DMS153 treated with DMSO at 0.1 percent for 48 hours (cell line): ENCODE measurements around the gene DAPL1.
A peak's percentile ranks its signal among the peaks of the same experiment; 100 is the strongest.

ENCODE experiments used
- DNase-seq: peaks from one replicate; lab custom pipeline; 2025; ENCODE audit not compliant: unreplicated experiment; lab: John Stamatoyannopoulos, UW

DAPL1 gene, protein sequence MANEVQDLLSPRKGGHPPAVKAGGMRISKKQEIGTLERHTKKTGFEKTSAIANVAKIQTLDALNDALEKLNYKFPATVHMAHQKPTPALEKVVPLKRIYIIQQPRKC

DNA sequence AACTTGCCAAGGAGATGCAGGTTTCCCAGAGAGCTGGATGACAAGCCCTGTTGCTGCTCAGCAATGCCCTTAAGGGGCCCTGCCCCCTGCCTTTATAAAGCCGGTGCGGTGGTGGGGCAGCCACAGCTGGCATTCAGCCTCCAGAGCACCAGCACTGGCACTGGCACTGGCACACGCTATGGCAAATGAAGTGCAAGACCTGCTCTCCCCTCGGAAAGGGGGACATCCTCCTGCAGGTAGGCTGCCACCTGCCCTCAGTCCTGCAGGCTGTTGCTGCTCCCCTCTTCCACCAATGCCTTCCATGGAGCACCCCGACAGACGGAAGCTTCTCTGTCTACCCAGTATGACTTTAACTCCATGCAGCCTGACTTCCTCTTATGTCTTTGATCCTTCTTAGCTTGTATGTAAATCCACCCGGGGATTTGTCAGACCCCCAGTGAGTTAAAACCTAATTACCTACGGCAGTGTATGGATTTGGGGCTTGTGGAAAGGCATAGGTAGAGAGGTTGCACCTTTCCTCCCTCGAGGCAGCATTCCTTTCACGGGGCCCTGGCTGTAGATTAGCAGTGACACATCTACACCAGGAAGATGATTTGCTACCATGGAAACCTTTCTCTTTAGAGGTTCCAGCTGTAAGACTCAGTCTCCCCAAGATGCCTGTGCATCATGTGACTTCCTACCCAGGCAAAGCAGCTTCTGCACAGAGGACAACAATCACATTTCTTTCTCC lies at the start of gene DAPL1:
Gene DAPL1 (plus strand): TSS at position 123 of the 730 bp plus-strand sequence. CDS start 56 bp downstream, at position 179.
- DNase-seq = peak; percentile 43

DNA sequence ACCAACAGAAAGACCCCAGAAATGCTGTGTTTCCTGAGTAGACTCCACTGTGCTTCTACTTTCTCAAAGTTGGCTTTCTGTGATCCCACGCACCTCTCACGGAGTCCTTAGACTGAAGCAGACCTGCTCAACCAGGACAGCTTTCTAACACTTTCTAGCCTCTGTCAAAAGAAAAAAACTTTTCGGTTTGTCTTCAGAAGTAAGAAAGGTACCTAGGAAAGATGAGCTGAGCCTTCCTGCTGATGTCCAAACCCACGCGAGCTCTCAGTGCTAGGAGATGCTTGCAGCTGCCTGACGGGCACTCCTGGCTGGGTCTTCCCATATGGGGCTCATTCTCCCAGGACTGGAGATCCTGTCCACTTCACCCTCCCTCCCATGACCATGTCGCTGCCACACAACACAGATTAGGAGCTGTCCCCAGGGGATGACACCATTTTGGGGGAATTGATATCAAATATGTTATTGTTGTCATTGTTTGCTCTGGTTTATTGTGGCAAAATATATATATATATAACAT lies 49.2 kb upstream of the DAPL1 start:
- DNase-seq = no peak

DNA sequence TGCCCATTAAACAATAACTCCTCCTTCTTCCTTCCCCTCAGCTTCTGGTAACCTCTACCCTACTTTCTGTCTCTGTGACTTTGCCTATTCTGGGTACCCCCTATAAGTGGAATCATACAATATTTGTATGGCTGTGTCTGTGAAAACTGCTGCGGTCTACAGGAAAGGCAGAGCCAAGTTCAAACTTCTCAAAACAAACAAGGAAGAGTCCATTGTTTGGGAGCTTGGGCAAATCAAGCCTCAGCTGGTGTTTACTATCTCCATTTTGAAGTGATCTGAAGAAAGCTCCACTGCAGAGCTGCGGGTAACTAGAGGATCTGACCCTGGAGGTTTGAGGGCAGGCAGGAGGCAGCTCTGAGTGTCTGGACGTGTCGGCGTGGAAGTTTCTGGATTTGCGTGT lies 48.6 kb upstream of the DAPL1 start:
- DNase-seq = no peak

DNA sequence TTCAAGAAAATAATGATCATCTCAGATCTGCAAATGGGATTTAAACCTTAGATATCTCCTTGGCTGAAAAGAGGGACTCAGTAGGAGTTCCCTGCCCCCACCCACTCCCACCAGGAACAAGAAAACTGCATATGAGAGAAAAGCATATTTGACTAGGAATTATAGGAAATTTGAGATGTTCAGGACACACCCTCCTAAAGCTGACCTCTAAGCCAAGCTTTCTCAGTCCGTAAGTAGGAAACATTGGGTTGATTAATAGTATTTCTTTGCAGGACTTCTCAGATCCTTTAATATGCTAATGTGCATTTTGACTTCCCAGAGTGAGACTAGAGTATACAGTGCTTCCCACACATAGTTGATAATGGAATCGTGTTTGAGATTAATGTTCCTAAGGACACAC lies 47.8 kb upstream of the DAPL1 start:
- no peak for DNase-seq

DNA sequence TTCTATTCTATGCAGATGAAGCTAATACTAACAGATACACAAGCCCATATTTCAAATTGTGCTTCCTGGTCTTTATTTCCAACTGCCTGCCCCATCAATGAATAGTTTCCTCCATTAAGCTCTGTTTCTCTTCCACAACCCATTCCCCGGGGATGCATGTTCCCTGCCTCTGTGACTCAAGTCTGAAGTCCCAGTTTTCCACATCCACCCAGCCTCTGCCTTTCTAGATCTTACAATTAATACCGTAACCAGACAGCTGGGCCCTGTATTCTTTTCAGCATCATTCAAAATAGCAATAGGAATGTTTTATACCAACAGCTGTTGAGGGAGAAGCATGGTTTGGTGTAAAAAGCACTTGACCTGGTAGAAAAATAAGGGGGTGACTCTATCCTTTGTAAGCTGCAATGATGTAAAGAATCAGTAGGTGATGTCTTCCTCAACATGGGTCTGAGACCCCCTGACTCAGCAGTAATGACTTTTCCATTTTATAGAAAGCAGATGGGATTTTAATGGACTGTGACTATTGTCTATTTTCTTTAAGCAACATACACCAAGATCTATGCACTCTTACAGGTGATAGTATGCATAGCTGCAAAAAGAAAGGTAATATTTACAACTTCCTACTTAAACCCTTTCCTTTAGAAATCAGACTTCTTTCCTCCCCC lies 46.1 kb upstream of the DAPL1 start:
- no peak for DNase-seq

DNA sequence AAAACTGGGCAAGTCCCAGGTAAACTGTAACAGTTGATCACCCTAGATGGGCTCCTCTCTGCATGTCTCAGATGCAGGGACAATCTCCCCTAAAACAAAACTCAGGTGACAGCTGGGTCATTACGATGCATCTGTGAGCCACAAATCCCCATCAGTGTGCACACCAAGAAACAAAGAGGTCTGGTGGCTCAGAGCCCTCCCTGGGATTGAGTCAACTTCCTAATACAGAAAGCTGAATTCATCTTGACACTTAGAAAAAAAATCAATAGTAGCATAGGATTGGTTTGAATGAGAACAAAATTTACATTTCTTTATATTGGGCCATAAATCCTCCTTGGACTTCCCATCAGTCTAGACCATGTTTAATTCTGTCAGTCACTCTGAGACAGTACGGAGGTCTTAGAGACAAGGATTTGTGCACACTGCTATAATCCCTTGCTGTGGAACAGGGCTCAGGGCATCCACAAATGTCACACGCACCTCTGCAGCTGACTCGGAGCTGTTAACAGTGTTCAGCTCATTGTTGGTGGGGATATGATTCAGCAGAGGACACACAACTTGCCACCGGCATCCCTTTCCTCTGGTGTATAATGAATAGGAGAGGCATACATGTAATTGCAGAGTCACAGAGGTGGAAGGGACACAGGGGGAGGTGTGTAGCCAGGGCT lies 44.5 kb upstream of the DAPL1 start:
- no peak for DNase-seq

DNA sequence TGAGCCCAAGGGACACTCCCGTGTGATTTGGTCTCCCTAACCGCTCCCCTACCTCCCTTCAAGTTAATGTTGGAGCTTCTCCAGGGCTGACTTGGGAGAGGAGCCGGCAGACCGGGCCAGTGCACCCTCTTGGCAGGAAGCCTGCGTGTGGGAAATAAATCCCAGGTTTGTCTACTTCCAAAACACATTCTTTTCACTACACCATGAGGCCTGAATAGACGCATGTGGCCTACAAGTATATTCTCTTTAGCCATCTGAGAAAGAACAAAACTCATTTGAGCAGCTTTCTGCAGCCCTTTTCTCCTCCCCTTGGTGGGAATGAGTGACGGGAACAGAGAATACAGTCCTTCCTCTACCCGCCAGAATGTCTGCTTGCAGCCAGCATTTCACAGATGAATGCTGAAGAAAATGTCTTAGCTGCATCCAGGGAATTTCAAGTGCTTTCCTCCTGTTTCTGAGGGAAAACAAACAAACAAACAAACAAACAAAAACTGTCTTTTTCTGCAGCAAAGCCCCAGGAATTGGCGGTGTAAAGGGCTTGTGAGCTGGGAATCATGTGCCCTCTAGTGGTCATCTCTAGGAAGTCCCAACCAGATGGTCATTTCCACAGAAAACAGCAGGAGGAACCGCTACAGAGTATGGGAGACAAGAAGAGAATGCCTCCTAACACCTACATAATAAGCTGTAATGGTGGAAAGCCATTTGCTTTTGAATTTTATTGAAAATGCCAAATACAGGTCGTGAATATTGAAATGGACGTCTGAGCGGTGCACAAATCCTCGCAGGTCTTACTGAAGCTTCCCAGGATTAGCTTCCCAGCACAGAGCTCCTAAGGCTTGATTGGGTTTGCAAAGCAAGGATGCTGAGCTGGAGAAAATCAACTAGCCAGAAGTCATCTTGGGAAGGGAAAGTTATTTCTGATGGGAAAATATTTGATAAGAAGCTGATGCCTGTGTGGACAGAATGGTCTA lies 41.2 kb upstream of the DAPL1 start:
- peak; percentile 48 for DNase-seq

DNA sequence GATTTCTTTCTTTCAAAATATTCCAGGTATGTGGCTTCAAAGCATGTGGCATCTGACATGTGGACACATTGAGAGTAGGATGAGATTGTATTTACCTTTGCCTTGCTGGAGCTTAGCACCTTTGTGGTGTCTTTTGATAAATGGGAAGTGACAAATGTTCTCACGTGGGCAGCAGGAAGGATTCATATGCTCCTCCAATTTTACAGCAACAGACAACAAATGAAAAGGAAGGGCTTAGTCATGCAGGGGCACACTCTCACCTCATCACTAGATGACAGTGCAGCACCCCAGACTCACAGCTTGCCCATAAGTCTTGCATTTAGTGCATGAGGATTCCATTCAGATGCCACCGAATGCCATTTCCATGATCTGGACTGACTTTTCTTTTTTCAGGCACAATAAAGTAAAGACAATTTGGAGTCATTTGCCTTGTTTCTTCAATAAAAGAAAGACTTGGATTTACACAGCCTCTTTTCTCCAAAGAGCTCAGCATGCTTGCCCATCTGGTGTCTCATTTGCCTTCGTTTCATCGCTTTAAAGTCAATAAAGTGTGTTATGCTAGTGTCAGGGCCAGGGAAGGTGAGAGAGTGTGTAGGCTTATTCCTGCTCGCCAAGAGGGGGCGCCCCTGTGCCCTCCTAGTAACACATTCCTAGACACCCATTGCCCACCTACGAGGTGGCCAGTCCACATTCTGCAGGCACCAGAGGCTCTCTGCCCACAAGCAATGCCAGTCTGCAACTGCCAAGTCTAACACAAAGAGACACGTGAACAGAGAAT lies 39.6 kb upstream of the DAPL1 start:
- no peak for DNase-seq

DNA sequence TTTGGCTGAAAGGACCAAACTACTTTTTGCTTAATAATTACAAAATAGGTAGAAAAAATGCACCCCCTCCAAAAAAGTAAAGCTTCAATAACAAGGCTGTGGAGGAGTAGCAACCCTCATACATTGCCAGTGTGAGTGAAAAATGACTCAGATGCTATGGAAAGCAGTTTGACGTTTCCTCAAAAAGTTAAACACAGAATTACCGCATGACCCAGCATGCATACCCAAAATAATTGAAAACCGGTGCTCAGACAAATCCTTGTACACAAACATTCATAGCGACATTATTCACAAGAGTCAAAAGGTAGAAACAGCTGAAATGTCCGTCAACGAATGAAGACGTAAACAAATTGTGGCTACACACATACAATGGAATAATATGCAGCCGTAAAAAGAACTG lies 38.8 kb upstream of the DAPL1 start:
- no peak for DNase-seq

DNA sequence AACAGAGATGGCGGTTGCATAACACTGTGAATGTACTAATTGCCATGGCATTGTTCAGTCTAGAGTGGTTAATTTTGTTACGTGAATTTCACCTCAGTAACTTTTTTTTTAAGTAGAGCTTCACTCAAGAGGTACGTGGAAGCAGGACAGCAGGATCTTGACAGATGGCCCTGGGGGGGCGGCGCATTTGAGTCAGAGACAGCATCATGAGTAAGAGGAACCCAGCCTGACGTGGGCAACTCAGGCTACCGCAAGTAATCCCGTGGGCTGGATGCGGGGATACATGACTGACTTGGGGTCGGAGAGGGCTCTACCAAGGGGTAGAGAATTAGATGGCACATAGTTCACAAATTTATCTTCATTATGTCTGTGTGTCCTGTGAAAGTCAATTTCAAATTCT lies 38.1 kb upstream of the DAPL1 start:
- no peak for DNase-seq

DNA sequence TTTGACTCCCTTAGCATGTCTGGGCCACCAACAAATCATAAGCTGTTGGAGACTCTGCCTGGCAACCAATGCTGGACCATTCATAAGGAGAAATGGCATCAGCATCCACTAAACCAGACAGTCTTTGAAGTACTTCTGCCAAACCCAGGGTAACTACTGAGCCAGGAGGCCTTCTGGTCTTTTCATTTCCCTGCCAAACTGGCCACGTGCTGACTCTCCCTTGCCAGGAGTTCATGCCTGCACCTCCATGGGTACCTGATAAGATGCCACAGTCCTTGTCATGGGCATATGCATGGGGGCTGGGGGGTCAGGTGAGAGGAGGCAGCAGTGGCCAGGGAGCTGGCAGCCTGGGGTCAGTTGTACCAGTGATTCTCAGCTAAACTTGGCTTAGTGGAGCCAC lies 34.2 kb upstream of the DAPL1 start:
- DNase-seq = no peak

DNA sequence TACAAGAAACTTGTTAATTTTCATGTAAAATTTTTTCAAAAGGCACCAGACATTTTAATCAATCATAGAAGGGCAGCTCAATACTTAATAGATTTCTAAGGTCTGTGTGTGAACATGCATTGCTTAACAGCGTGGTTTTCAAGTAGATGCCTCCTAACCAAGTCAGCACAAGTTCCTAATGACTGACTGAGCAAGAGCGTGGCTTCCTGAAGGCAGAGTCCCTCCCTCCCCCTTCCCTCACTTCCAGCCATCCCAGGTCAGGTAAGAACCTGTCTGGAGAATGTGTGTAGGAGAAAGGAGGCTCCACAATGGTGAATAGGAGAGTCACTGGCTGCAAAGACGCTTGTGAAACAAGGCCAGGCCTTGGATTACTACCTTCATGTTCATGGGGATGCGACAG lies 33.5 kb upstream of the DAPL1 start:
- DNase-seq = no peak

DNA sequence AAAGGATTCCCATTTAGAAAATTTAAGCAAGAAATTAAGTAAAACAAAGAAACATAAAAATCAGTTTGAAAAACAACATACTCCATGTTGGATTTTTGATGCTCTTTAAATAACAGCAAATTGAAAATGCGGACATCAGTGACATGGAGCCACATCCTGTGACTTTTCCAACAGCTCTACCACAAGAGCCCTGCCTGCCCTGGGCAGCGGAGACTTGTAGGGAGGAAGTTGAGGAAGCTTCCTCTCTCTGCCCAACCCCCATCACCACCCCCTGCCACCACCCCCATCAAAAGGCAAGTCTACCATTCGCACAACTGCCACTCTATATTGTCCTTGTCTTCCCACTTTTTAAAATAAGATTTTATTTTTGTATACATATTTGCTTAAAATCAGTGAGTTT lies 32.8 kb upstream of the DAPL1 start:
- no peak for DNase-seq

DNA sequence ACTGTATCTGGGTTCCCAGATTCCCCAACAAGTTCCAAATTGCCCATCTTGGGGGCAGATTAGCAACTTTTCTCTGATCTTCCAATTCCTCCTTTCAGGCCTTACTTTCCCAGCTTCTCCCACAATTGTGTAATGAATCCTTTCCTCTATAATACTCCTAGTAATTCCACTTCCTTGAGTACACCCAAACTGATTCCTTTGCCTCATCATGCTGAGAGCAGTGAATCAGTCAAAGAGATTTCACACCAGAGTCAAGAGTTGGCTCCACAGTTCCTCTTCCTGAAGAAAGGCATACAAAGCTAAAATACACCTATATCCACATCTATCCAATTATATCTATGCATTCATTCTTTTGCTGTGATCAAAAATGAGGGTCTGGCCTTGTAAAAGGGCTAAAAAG lies 28.6 kb upstream of the DAPL1 start:
- no peak for DNase-seq

DNA sequence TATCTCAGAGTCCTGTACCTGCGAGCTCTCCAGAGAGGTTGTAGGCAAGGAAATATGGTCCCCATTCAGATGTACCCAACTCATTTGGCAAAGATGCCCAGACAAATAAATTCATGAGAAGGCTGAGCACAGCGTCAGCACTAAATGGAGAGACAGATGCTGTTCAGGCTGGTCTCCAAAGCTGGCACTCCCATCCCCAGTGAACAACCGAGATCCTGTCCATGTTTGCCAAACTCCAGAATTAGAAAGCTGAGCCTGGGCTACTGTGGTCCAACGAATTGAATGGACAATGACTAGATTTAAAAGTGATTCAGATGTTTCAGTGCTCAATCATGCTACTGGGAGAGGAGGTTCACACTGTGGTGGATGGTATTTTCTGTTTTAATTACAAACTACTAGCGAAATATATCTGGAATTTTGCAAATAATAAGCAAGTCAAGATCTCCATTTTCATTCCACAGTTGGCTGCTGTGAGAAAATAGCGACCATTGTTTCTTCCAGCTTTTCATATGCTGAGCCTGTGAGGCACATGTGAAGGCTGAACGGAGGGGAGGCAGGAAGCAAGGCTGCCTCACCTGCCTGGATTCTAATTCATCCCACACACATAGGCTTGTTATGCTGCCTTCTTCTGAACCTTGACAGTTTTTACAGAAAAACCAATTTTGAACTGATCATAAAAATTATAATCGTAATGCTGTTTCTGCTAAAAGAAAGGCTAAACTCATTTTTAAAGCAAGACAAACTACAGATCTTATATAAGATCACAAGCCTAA lies 22.6 kb upstream of the DAPL1 start:
- DNase-seq = no peak

DNA sequence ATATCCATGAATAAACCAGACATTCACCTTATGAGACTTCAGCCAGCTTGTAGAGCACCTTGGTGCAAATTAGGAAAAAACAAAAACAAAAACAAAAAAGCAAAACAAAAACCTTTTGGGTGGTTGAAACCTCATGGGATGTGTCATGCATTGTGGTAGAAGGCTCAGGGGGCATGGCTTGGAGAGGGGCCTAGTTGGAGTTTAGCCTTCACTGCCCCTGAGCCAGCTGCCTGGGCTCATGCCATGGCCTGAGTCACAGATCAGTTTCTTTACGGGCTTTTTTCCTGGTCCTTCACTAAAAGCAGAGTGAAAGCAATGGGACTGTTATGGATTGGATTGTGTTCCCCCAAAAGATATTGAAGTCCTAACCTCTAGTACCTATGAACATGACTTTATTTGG lies 22.0 kb upstream of the DAPL1 start:
- no peak for DNase-seq

DNA sequence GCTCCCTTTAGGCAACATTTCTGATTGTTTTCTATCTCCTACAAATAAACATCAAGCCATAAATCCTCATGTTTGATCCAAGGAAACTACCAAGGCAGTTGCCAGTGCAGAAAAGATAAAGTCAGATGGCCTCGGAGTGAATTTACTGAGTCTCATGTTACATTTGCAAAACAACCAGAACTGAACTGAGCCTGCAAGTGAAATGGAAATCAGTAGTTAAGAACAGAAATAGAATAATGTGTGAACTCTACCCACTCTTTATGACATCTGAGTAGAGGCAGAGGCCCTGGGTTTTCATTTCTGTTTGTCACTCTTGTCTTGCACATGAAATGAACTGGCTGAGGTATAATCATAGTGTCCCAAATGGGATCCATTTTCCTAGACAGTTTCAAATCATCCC lies 20.4 kb upstream of the DAPL1 start:
- peak; percentile 27 for DNase-seq

DNA sequence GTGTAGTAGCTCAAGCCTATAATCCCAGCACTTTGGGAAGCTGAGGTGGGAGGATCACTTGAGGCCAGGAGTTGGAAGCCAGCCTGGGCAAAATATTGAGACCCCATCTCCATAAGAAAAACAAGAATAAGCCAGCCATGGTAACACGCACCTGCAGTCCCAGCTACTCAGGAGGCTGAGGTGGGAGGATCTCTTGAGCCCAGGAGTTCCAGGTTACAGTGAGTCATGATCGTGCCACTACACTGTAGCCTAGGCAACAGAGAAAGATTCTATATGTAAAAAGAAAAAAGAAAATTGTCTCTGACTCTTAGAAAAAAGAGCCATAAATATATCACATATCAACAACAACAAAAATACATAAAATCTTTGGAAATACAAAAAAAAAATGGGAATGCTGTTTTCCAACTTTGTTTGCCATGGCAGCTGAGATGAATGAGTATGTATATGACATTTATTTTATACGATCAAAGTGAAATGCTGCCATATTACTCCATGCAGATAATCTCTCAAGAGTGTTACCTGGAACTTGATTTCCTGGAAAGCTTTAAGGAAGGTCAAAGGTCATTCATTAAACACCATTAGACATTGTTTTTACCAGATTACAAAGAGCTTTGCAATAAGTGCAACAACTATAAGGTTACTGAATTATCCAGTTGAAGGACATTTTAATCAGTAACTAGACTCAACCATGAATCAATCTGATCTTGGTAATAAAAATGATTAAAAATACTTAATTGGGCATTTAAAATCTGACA lies 19.7 kb upstream of the DAPL1 start:
- no peak for DNase-seq
